ENCODE measurements around the gene PTRH1. TPM values are rescaled to one million over a fixed set of nuclear protein-coding genes. Genes with fewer than 3 reads are reported as not detected.

PTRH1 gene
- total and polyA plus RNA-seq, 9 donors, result 1.0 to 27.7 (median 11.1) TPM

DNA sequence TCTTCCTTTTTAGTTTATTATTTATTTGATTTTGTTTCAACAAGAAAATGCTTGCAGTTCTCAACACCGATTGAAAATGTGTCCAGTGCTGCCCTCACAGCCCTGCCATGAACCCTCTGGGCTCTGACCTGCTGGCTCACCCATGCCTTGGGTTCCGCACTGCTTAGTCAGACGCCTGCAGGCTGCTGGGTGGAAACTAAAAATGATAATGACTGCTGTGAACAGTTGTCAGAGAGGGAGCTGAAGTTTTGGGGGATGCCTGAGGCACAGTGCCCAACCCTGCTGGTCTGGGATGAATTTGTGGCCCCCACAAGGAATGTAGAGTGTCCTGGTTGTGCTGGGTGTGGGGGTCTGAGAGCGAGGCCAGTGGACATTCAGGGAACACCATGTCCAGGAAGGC lies 30.9 kb downstream of the PTRH1 start:
- H3K36me3 ChIP-seq, result no peaks in the 10 kb centered on the region
- intact Hi-C loops (cut with DNase I), result no loop called here
- H3K27me3 ChIP-seq, result no peaks in the 10 kb centered on the region
- H3K9me3 ChIP-seq, result no peaks in the 10 kb centered on the region
- H3K4me1 ChIP-seq (ENCODE audit: insufficient read depth), result no peaks in the 10 kb centered on the region
- TF ChIP-seq POLR2A (IDR thresholded peaks at IDR 0.05) (no peak), EP300 (IDR thresholded peaks at IDR 0.05) (no peak)
- TF ChIP-seq, protein P1, sequence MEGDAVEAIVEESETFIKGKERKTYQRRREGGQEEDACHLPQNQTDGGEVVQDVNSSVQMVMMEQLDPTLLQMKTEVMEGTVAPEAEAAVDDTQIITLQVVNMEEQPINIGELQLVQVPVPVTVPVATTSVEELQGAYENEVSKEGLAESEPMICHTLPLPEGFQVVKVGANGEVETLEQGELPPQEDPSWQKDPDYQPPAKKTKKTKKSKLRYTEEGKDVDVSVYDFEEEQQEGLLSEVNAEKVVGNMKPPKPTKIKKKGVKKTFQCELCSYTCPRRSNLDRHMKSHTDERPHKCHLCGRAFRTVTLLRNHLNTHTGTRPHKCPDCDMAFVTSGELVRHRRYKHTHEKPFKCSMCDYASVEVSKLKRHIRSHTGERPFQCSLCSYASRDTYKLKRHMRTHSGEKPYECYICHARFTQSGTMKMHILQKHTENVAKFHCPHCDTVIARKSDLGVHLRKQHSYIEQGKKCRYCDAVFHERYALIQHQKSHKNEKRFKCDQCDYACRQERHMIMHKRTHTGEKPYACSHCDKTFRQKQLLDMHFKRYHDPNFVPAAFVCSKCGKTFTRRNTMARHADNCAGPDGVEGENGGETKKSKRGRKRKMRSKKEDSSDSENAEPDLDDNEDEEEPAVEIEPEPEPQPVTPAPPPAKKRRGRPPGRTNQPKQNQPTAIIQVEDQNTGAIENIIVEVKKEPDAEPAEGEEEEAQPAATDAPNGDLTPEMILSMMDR (IDR thresholded peaks at IDR 0.05), result no peak
- 79 to 81% (median 80%) methylated on average over 4 of the region's 4 CpGs for WGBS, 3 donors
- no peak overlapping the region for H3K4me3 ChIP-seq
- no peak overlapping the region for H3K27ac ChIP-seq
- DNase-seq, result no peak

DNA sequence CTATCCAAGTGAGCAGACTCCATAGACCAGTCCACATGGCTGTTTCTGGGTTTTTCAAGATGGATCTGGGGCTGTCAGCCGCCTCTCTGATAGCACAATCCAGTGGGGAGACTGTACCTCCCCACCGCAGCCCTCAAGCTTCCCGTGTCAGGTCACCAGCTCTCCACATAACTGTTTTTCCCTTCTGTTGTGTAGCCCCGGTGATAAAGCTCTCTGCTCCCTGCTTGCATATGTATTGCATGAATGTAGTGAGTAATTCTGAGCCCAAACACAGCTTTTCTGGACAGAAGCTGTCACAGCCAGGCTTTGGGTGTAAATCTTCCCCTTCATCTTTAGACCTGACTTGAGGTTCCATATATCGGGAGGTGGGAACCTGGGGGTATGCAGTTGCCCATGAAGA lies 31.7 kb downstream of the PTRH1 start:
- intact Hi-C loops (cut with DNase I), result no loop called here
- H3K36me3 ChIP-seq, result no peaks in the 10 kb centered on the region
- H3K4me1 ChIP-seq (ENCODE audit: insufficient read depth), result no peaks in the 10 kb centered on the region

DNA sequence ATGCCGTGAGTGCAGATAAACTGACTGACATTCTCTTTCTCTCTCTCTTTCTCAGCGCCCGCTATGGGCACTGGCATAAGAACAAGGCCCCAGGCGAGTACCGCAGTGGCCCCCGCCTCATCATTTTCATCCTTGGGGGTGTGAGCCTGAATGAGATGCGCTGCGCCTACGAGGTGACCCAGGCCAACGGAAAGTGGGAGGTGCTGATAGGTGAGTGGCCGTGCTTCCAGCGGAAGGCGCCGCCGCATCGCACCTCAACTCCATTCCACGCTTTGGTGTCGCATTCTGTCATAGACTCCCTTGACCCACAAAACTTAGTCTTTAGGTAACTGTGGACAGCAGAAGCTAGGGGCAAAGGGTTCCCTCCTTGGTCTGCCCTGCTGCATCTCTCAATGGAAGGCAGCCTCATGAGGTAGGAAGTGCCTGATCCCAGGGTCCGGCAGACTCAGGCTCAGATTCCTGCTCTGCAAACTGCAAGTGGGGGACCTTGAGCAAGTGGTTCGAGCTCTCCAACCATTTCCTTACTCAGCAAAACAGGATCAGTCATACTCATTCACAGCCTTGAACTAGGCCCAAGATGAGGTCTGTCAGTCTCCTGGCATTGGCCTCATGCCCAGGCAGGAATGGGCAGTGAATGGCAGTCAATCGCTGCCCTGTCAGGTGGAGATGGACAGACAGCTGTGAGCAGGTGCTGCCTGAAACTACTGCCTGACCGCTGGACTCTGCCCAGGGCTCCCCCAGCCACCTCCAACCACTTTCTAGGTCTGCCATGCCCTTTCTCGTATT lies 32.9 kb downstream of the PTRH1 start:
- Histone ChIP-seq H3K27me3 (no peaks in the 10 kb centered on the region), H3K36me3 (no peaks in the 10 kb centered on the region), H3K27ac (no peak overlapping the region), H3K4me3 (no peak overlapping the region), H3K9me3 (no peaks in the 10 kb centered on the region), H3K4me1 (ENCODE audit: insufficient read depth) (no peaks in the 10 kb centered on the region)
- TF ChIP-seq, protein P1 (IDR thresholded peaks at IDR 0.05), result no peak
- TF ChIP-seq POLR2A (IDR thresholded peaks at IDR 0.05) (no peak), EP300 (IDR thresholded peaks at IDR 0.05) (no peak)
- WGBS, 3 donors, result 87 to 89% (median 88%) methylated on average over 23 of the region's 23 CpGs
- DNase-seq, result no peak
- intact Hi-C loops (cut with DNase I), result no loop called here

More for the DNA sequence above, 31.7 kb downstream of the PTRH1 start:
- no peak for DNase-seq
- no peaks in the 10 kb centered on the region for H3K9me3 ChIP-seq
- no peaks in the 10 kb centered on the region for H3K27me3 ChIP-seq
- 82 to 91% (median 83%) methylated on average over 5 of the region's 5 CpGs for WGBS, 3 donors
- TF ChIP-seq EP300 (IDR thresholded peaks at IDR 0.05), result no peak
- TF ChIP-seq, protein P1 (IDR thresholded peaks at IDR 0.05), result no peak
- no peak for TF ChIP-seq POLR2A (IDR thresholded peaks at IDR 0.05)
- no peak overlapping the region for H3K27ac ChIP-seq
- no peak overlapping the region for H3K4me3 ChIP-seq

DNA sequence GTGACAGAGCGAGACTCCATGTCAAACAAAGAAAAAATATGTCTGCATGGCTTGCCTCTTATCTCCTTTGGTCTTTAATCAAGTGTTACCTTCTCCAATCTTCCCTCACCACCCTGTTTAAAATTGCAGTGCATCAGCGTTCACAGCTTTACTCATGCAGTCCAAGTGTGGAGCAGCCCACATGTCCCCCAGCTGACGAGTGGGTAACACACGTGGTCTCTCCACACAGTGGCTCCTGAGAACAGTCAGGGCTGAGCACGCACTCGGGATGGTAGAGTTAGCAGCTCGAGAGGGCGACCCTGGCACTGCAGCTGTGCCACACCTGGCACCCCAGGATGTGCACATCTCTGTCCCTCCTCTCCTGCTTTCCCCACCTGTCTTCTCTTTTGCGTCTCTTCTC lies 34.6 kb downstream of the PTRH1 start:
- Histone ChIP-seq H3K27me3 (no peaks in the 10 kb centered on the region), H3K4me1 (ENCODE audit: insufficient read depth) (no peaks in the 10 kb centered on the region), H3K36me3 (no peaks in the 10 kb centered on the region), H3K9me3 (no peaks in the 10 kb centered on the region), H3K4me3 (no peak overlapping the region), H3K27ac (no peak overlapping the region)
- intact Hi-C loops (cut with DNase I), result no loop called here
- no peak for TF ChIP-seq EP300 (IDR thresholded peaks at IDR 0.05)
- TF ChIP-seq POLR2A (IDR thresholded peaks at IDR 0.05), result no peak
- TF ChIP-seq, protein P1 (IDR thresholded peaks at IDR 0.05), result no peak
- WGBS, 3 donors, result 87 to 90% (median 89%) methylated on average over 9 of the region's 9 CpGs
- no peak for DNase-seq
